HL-60/S4 treated with retinoic acid at 250 ng/mL for 4 days and 3 days (cell line): ENCODE measurements around the gene OR7G3.

Experiments used
- in situ Hi-C: fragments of 300-500 bp; cut with MboI; formaldehyde crosslinking; loops from 2 replicates; pipeline ENCODE4 v1.7.0; 2022; ENCODE audit warnings: low sequenced_read_pairs

The OR7G3 gene

GRCh38 chr19:9126900-9127405 is at the start of gene OR7G3:
TSS of gene OR7G3 (minus strand) at chr19:9126950. CDS start at chr19:9126950, 0 bp downstream.
- in situ Hi-C loops, result no loop called here

GRCh38 chr19:9175326-9175725 is 48.6 kb upstream of the OR7G3 start:
- in situ Hi-C loops, result no loop called here

GRCh38 chr19:9171393-9171991 is 44.7 kb upstream of the OR7G3 start:
- in situ Hi-C loops, result no loop called here

DNA sequence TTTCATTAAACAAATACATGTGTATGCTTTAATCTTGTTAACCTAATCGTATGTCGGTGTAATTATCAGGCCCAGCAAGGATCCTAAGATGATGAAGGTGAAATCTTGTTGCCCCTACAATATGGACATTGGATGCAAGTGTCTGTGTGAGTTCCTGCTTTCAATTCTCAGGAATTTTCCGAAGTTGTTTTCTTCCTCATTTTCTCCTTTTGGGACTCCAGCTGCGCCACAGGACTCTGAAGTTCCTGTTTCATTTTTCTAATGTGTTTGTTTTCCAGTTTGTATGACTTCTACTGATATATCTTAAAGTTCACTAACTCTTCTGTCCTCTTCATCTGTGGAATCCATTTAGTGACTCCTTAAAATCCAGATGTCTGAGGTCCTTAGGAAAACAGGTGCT is 40.1 kb upstream of the OR7G3 start:
- in situ Hi-C loops, result no loop called here

- in situ Hi-C loops, result no loop called here
Observed at GRCh38 chr19:9165261-9165660, 38.5 kb upstream of the OR7G3 start.

GRCh38 chr19:9161427-9161826 is 34.7 kb upstream of the OR7G3 start:
- in situ Hi-C loops, result no loop called here

DNA sequence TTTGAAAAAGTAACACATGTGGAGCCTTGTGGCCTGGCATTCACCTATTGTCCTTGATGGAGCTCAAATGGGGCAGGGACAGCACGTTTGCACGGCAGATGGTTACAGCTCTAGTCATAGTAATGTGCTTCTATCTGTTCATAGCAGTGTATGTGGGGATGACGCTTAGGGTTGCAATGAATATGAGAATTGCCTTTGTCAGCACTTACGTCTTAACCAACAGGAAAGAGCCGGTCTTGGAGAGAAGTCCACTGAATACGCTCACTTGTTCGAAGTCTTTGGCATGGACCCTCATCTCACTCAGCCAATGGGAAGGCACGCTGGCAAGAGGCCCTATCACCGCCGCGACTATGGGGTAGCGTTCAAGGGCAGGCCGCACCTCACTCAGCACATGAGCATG is 33.1 kb upstream of the OR7G3 start:
- in situ Hi-C loops, result no loop called here

- in situ Hi-C loops, result no loop called here
Observed at GRCh38 chr19:9156304-9156703, 29.6 kb upstream of the OR7G3 start.

DNA sequence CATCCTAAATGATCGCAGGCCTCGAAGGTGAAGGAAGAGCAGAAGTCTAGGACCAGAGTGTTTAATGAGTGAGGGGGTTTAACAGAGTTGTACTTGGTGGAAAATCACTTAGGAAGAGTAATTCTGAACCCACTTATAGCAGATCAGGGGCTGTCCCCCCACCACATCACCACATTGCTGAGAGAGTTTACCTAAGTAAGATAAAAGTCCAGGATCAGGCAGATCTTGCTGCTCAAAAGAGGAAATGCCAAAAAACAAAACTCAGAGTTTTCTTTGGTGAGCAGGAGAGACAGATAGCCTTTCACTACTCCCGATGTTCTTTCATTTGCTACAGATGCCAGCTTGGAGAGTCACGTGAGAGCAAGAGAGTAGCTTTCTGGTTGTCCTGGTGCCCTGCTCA is 28.8 kb upstream of the OR7G3 start:
- in situ Hi-C loops, result no loop called here

- in situ Hi-C loops, result no loop called here
Observed at GRCh38 chr19:9151367-9151766, 24.6 kb upstream of the OR7G3 start.

GRCh38 chr19:9150650-9151049 is 23.9 kb upstream of the OR7G3 start:
- in situ Hi-C loops, result no loop called here

- in situ Hi-C loops, result no loop called here
Observed at GRCh38 chr19:9149997-9150396, 23.2 kb upstream of the OR7G3 start.

GRCh38 chr19:9148697-9149096 is 21.9 kb upstream of the OR7G3 start:
- in situ Hi-C loops, result no loop called here

- in situ Hi-C loops, result no loop called here
Observed at GRCh38 chr19:9146882-9147281, 20.1 kb upstream of the OR7G3 start.

GRCh38 chr19:9144920-9145319 is 18.2 kb upstream of the OR7G3 start:
- in situ Hi-C loops, result no loop called here

- in situ Hi-C loops, result no loop called here
Observed at GRCh38 chr19:9140159-9140874, 13.6 kb upstream of the OR7G3 start, which contains the start of gene ZNF317. TSS of gene ZNF317 (plus strand) at chr19:9140397. CDS start at chr19:9156017, 15,620 bp downstream.

DNA sequence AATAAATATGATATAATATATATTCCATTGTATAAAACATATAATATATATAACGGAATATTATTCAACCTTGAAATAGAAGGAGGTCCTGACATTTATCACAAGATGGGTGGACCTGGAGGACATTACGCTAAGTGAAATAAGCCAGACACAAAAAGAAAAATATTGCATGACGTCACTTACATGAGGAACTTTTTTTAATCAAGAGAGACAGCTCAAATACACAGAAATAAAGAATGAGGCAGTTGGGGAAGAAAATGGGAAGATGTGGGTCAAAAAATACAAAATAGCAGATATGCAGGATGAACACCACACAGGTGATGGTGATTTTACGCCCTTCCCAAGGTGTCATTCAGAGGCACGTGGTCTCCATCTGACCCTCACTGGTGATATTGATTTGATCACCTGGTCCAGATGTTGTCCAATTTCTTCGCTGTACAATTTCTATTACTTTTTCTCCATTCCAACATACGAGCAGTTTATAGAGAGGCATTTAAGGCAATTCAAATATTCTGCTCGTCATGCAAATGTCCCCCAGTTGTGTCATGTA is 12.9 kb upstream of the OR7G3 start:
- in situ Hi-C loops, result no loop called here

DNA sequence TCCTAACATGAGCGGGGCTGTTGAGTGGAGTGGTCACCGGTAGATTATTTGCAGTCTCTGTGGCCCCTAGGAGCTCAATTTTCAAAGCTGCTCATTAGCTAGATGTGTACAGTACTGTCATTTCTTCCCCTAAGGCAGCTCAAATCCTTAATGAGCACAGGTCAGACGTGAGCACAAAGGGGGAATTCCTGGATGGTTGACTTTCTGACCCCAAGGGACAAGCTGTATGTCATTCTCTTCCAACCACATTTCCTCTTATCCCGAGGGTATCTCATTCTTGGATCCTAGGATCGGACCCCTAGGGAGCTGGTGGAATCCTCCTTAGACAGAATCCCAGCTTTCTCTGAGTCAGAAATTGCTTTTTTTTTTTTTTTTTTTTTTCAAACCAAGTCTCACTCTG is 5.7 kb upstream of the OR7G3 start:
- in situ Hi-C loops, result no loop called here

- in situ Hi-C loops, result no loop called here
Observed at GRCh38 chr19:9130965-9131364, 4.2 kb upstream of the OR7G3 start.

- in situ Hi-C loops, result no loop called here
Observed at GRCh38 chr19:9128171-9128570, 1.4 kb upstream of the OR7G3 start.

GRCh38 chr19:9116547-9116946 is 10.2 kb downstream of the OR7G3 start:
- in situ Hi-C loops, result no loop called here

- in situ Hi-C loops, result no loop called here
Observed at GRCh38 chr19:9115307-9115813, 11.4 kb downstream of the OR7G3 start, which contains the start of gene OR7G1. TSS of gene OR7G1 (minus strand) at chr19:9115763. CDS start at chr19:9115763, 0 bp downstream.
